Activated CD8-positive, alpha-beta memory T cell treated with anti-CD3 and anti-CD28 coated beads, Interleukin-2, amount 10 ng/mL, durations not matched to agents 7 days and 5 days (primary cell): ENCODE data around the gene PVALB. TPM values are rescaled to one million over a fixed set of nuclear protein-coding genes. Genes with fewer than 3 reads are reported as not detected.
A peak's percentile ranks its signal among the peaks of the same experiment; 100 is the strongest.

ENCODE experiments used
- ATAC-seq: fragments of 150-1000 bp; cut with Tn5 transposase; one replicate; pipeline ENCODE4 v1.10.0; 2021; ENCODE audit warnings: moderate library complexity
- CTCF ChIA-PET: fragments of 350-600 bp; sonication (Branson Sonifier 250); formaldehyde crosslinking; loops from one replicate; lab custom pipeline; 2021; ENCODE audit warnings: antibody characterized with exemption; lab: Charles Lee
- DNase-seq: peaks from one replicate; pipeline ENCODE4 v3.0.0-alpha.2; 2020
- H3K27ac Mint-ChIP-seq: one replicate; pipeline ENCODE4 v1.8.0; 2021; ENCODE audit warnings: mild to moderate bottlenecking, mixed read lengths
- H3K27me3 Mint-ChIP-seq: one replicate; pipeline ENCODE4 v1.8.0; 2021; ENCODE audit warnings: mixed read lengths
- H3K36me3 Mint-ChIP-seq: one replicate; pipeline ENCODE4 v1.8.0; 2021; ENCODE audit warnings: mild to moderate bottlenecking, mixed read lengths
- H3K4me1 Mint-ChIP-seq: one replicate; pipeline ENCODE4 v1.8.0; 2021; ENCODE audit warnings: mixed read lengths
- H3K4me3 Mint-ChIP-seq: one replicate; pipeline ENCODE4 v1.8.0; 2021; ENCODE audit warnings: mild to moderate bottlenecking, moderate library complexity, mixed read lengths
- H3K9me3 Mint-ChIP-seq: one replicate; pipeline ENCODE4 v1.8.0; 2022; ENCODE audit warnings: low read depth, mixed read lengths
- total RNA-seq, 2 experiments: library from RNA; stranded (reverse); gene quantifications; one replicate each; pipeline ENCODE4 v1.2.3, GENCODE V29; 2021

PVALB gene
- total RNA-seq, 2 experiments from 2014 or later = not detected

DNA sequence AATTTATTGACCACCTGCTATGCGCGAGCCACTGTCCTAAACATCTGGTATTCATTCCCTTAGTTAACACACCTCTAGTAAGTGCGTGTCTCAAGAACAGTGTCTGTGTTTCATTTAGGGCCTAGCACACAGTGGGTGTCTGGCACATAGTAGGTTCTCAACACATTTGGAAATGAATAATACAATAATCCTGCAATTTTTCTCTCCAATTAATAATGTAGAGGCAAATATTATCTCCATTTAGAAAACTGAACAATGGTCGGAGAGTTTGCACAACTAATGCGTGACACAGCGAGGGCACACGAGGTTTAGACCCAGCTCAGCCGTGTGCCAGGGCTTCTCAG lies 39.9 kb upstream of the PVALB start:
- H3K27me3 Mint-ChIP-seq = no peaks in the 10 kb centered on the region
- peaks cover 3% of the 10 kb centered on the region for H3K9me3 Mint-ChIP-seq
- peaks cover 4% of the 10 kb centered on the region for H3K36me3 Mint-ChIP-seq
- H3K4me1 Mint-ChIP-seq = peaks cover 78% of the 10 kb centered on the region
- H3K27ac Mint-ChIP-seq = no peak overlapping the region
- peak overlapping the region; percentile 44 for H3K4me3 Mint-ChIP-seq
- CTCF ChIA-PET = interaction anchor here (0.6 to 13.6 kb wide), 54 partner anchors 11 to 806 kb away, joined by 3 to 229 read pairs (median 6); partner anchors contain the start of genes IFT27 and IL2RB
- no peak for DNase-seq
- ATAC-seq = no peak

DNA sequence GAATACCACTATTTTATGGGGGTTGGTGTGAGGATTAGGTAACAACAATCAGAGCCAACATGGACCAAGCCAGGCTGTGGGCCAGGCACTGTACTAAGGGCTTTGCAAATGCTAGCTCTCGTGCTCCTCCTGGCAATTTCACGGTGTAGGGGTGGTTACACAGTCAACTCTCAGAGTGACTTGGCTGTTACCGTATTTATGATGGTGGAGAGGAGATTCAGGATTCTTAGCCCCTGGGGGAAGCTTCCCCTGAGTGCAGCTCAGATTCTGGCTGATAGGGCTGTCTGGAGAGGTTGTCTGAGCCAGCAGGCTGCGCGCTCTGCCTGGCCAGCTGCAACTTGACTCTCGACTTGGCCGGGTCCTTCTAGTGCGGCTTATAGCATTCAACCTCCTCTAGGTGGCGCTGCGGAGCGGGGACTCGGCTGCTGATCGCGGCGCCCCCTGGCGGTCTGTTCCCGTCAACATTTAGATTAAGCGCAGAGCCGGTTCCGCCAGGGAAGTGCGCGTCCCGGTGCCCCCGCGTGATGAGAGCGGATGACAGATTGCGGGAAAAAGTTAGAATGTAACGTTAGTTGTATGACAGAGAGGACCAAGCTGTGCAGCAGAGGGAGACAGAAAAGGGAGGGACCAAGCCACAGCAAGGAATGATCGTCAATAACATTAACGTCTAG lies 39.4 kb upstream of the PVALB start:
- peak overlapping the region; percentile 54 for H3K27ac Mint-ChIP-seq

DNA sequence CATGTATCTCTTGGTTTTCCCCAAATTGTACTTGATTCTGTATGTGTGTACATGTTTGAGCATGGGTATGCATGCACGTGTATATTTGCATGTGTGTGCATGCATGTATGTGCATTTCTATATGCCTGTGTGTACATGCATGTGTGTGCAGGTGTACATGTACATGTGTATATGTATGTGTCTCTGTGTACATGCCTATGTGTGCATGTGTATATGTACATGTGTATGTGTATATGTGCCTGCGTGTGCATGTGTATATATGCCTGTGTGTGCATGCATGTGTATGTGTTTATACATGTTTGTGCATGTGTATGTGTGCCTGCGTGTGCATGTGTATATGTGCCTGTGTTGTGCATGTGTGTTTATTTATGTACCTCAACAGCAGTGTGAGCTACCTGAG lies 38.6 kb upstream of the PVALB start:
- Mint-ChIP-seq H3K27me3 (peaks cover 2% of the 10 kb centered on the region), H3K36me3 (peaks cover 4% of the 10 kb centered on the region), H3K27ac (no peak overlapping the region), H3K9me3 (peaks cover 3% of the 10 kb centered on the region), H3K4me3 (no peak overlapping the region), H3K4me1 (peaks cover 65% of the 10 kb centered on the region)
- ATAC-seq (no peak), DNase-seq (no peak)
- CTCF ChIA-PET = interaction anchor here (0.8 to 13.6 kb wide), 26 partner anchors 10 to 386 kb away, joined by 3 to 229 read pairs (median 6); partner anchors contain the start of genes IFT27 and IL2RB

More for the DNA sequence above, 39.4 kb upstream of the PVALB start:
- Mint-ChIP-seq H3K9me3 (peaks cover 3% of the 10 kb centered on the region), H3K36me3 (peaks cover 4% of the 10 kb centered on the region), H3K4me3 (peak overlapping the region; percentile 44), H3K27me3 (peaks cover under 1% of the 10 kb centered on the region), H3K4me1 (peaks cover 73% of the 10 kb centered on the region)
- ATAC-seq (peak; percentile 54), DNase-seq (peak; percentile 94)
- CTCF ChIA-PET = interaction anchor here (0.6 to 13.6 kb wide), 77 partner anchors 11 to 806 kb away, joined by 3 to 229 read pairs (median 4); partner anchors contain the start of genes IFT27 and IL2RB

- Mint-ChIP-seq H3K4me1 (peaks cover 46% of the 10 kb centered on the region), H3K4me3 (peak overlapping the region; percentile 43), H3K27ac (peak overlapping the region; percentile 83), H3K36me3 (no peaks in the 10 kb centered on the region), H3K9me3 (peaks cover 3% of the 10 kb centered on the region), H3K27me3 (peaks cover 11% of the 10 kb centered on the region)
- CTCF ChIA-PET = interaction anchor here (0.7 to 13.6 kb wide), 28 partner anchors 8 to 462 kb away, joined by 3 to 229 read pairs (median 4); partner anchors contain the start of genes IFT27 and MPST
- peak; percentile 79 for ATAC-seq
- peak; percentile 95 for DNase-seq
Observed at GRCh38 chr22:36853407-36854099, 36.7 kb upstream of the PVALB start.

GRCh38 chr22:36852056-36852973 lies 35.5 kb upstream of the PVALB start:
- Mint-ChIP-seq H3K27me3 (peaks cover 15% of the 10 kb centered on the region), H3K4me3 (no peak overlapping the region), H3K27ac (no peak overlapping the region), H3K4me1 (peaks cover 35% of the 10 kb centered on the region), H3K36me3 (no peaks in the 10 kb centered on the region), H3K9me3 (peaks cover 3% of the 10 kb centered on the region)
- ATAC-seq (no peak), DNase-seq (no peak)
- CTCF ChIA-PET = interaction anchor here (0.8 to 13.6 kb wide), 20 partner anchors 8 to 200 kb away, joined by 3 to 229 read pairs (median 4); partner anchors contain the start of genes IFT27, KCTD17 and MPST

DNA sequence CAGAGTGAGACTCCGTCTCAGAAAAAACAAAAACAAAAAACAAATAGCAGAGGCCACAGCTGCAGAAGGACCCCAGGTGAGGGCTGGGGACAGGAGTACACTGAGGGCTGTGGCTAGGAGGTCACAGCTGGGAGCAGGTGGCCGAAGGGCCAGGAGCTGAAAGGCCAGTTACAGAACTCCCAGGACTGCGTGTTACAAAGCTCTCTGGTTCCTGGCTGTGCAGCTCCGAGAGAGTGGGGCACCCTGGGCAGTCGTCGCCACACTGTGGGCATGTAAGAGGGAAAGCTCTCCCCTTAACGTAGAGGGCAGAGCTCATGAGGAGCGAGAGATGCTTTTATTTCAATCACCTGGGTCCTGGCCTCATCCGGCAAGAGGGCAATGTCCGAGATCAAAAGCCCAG lies 33.8 kb upstream of the PVALB start:
- Mint-ChIP-seq H3K36me3 (no peaks in the 10 kb centered on the region), H3K4me1 (peaks cover 21% of the 10 kb centered on the region), H3K27ac (no peak overlapping the region), H3K27me3 (peaks cover 25% of the 10 kb centered on the region), H3K4me3 (no peak overlapping the region), H3K9me3 (peaks cover 3% of the 10 kb centered on the region)
- CTCF ChIA-PET = interaction anchor here (1.0 to 13.6 kb wide), 4 partner anchors 9 to 129 kb away, joined by 3 to 229 read pairs (median 21); partner anchors contain the start of gene NCF4
- ATAC-seq (no peak), DNase-seq (no peak)

DNA sequence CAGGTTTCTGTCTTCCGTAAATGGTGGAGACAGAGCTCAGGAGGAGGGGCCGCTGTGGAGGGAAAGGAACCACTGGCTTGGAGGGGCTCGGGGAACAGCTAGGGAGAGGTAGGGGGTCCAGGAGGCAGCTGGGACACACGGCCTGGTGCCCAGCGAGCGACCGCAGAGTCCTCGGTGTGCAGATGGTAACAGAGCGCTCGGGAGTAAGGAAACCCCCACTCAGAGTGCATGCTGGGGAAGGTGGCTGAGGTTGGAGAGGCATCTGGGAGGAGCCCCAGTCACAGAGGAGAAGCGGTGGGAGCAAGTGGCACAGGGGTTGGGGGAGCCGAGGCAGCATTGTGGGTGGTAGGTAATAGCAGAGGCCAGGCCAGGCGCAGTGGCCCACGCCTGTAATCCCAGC lies 33.2 kb upstream of the PVALB start:
- Mint-ChIP-seq H3K4me3 (no peak overlapping the region), H3K9me3 (peaks cover 3% of the 10 kb centered on the region), H3K4me1 (peaks cover 18% of the 10 kb centered on the region), H3K27ac (no peak overlapping the region), H3K36me3 (no peaks in the 10 kb centered on the region), H3K27me3 (peaks cover 30% of the 10 kb centered on the region)
- CTCF ChIA-PET = interaction anchor here (1.2 kb wide), 1 partner anchor 11 kb away, joined by 3 read pairs; the partner anchor contains the start of gene NCF4
- no peak for ATAC-seq
- DNase-seq = no peak

DNA sequence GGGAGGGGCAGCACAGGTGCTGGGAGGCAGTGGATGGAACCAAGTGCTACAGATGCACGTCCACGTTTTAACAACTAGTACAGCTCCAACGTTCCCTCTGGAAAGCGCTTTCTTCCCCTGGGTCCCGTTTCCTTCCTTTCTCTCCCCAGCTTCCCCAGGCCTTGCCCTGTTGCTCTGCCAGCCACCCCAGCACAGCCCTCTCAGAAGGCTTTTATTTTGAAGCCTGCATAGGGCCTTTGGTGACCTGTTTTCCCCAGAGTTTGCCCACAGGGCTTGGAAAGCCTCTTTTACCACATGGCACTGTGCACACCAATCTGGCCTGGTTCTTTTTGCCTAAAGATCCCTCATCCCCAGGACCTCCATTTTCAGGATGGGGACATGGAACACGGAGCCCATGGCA lies 30.1 kb upstream of the PVALB start:
- H3K27me3 Mint-ChIP-seq = peaks cover 55% of the 10 kb centered on the region
- no peaks in the 10 kb centered on the region for H3K4me1 Mint-ChIP-seq
- no peak overlapping the region for H3K27ac Mint-ChIP-seq
- DNase-seq (no peak), ATAC-seq (no peak)
- CTCF ChIA-PET = no interaction called here
- H3K9me3 Mint-ChIP-seq = no peaks in the 10 kb centered on the region
- no peaks in the 10 kb centered on the region for H3K36me3 Mint-ChIP-seq
- no peak overlapping the region for H3K4me3 Mint-ChIP-seq

DNA sequence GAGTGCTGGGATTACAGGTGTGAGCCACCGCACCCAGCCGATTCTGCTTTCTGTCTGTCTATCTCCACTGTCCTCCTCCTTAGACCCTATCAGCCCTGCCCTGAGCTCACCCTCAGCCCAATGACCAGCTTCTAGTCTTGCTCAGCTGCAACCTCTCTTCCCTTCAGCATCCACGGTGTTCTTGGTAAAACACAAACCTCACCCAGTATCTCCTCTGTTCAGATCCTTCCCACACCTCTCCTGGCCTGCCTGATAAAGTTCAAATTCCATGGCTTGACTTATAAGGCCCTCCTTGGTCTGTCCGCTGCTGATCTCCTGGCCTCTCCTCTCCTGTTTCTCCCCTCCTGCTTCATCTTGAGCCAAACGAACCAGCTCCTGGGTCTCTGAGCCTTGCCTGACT lies 29.4 kb upstream of the PVALB start:
- Mint-ChIP-seq H3K9me3 (no peaks in the 10 kb centered on the region), H3K27me3 (peaks cover 62% of the 10 kb centered on the region), H3K36me3 (no peaks in the 10 kb centered on the region), H3K27ac (no peak overlapping the region), H3K4me1 (no peaks in the 10 kb centered on the region), H3K4me3 (no peak overlapping the region)
- ATAC-seq (no peak), DNase-seq (no peak)
- CTCF ChIA-PET = interaction anchor here (1.7 kb wide), 1 partner anchor 10 kb away, joined by 9 read pairs; no protein-coding TSS in a partner anchor

- H3K36me3 Mint-ChIP-seq = no peaks in the 10 kb centered on the region
- H3K4me1 Mint-ChIP-seq = no peaks in the 10 kb centered on the region
- peaks cover 8% of the 10 kb centered on the region for H3K9me3 Mint-ChIP-seq
- no peak overlapping the region for H3K4me3 Mint-ChIP-seq
- ATAC-seq (no peak), DNase-seq (no peak)
- CTCF ChIA-PET = interaction anchor here (1.0 to 1.4 kb wide), 2 partner anchors 13 to 16 kb away, joined by 3 to 4 read pairs; no protein-coding TSS in a partner anchor
- H3K27ac Mint-ChIP-seq = no peak overlapping the region
- peaks cover 48% of the 10 kb centered on the region for H3K27me3 Mint-ChIP-seq
Observed at GRCh38 chr22:36840106-36840505, 23.3 kb upstream of the PVALB start.

- CTCF ChIA-PET = interaction anchor here (1.0 to 1.4 kb wide), 2 partner anchors 14 to 17 kb away, joined by 3 to 4 read pairs; no protein-coding TSS in a partner anchor
- no peaks in the 10 kb centered on the region for H3K4me1 Mint-ChIP-seq
- ATAC-seq (no peak), DNase-seq (no peak)
- H3K4me3 Mint-ChIP-seq = no peak overlapping the region
- H3K27me3 Mint-ChIP-seq = peaks cover 44% of the 10 kb centered on the region
- peaks cover 8% of the 10 kb centered on the region for H3K9me3 Mint-ChIP-seq
- H3K27ac Mint-ChIP-seq = no peak overlapping the region
- H3K36me3 Mint-ChIP-seq = no peaks in the 10 kb centered on the region
Observed at GRCh38 chr22:36839356-36840073, 22.7 kb upstream of the PVALB start.
